HAP-1 (cell line): ENCODE results near the gene HSDL2.
"Not testable (repeated sequence)": the region's sequence is repeated elsewhere in the genome, so short reads cannot be mapped to it uniquely, and the experiment has no call there.

Source experiments
- DNase-seq, 2 experiments: peaks; one replicate each; pipeline ENCODE4 v3.0.0-alpha.2; 2016 to 2020; ENCODE audit warnings: low spot score in 2 of 2
- H3K27me3 ChIP-seq: fragments of 250-450 bp; sonication (Bioruptor Pico); 2 replicates; pipeline ENCODE4 v1.5.1; 2020; ENCODE audit warnings: low read depth, mild to moderate bottlenecking, moderate library complexity
- H3K36me3 ChIP-seq: fragments of 250-450 bp; sonication (Bioruptor Pico); replicated peaks from 2 replicates; pipeline ENCODE4 v1.5.1; 2020; ENCODE audit warnings: mild to moderate bottlenecking
- H3K4me1 ChIP-seq: fragments of 250-450 bp; sonication (Bioruptor Pico); 2 replicates; pipeline ENCODE4 v1.5.1; 2020; ENCODE audit warnings: mild to moderate bottlenecking
- H3K4me3 ChIP-seq: fragments of 250-450 bp; sonication (Bioruptor Pico); 2 replicates; pipeline ENCODE4 v1.5.1; 2020; ENCODE audit warnings: mild to moderate bottlenecking, moderate library complexity
- H3K9me3 ChIP-seq: fragments of 250-450 bp; sonication (Bioruptor Pico); 2 replicates; pipeline ENCODE4 v1.5.1; 2020; ENCODE audit warnings: mild to moderate bottlenecking, moderate library complexity
- in situ Hi-C: fragments of 300-500 bp; cut with MboI; formaldehyde crosslinking; loops from 3 replicates; pipeline ENCODE4 v1.14.3; 2020; ENCODE audit warnings: low sequenced_read_pairs, inconsistent platforms, mixed read lengths

The HSDL2 gene

DNA sequence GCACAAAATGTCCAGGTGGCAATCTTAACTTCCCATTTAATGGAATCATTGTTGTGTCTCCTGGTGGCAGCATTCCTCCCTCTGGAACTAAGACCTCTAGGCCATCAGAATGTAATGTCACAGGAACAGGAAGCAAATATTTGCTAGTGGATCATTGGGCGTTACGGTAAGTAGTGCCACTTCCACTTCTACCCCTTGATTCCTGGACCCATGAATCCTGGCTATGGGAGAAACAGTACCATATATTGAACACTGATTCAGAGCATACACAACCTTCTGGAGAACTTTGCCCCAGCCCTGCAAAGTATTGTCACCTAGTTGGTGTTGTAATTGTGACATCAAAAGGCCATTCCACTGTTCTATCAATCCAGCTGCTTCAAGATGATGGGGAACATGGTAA lies 5.7 kb upstream of the HSDL2 start:
- not testable (repeated sequence) for H3K9me3 ChIP-seq

DNA sequence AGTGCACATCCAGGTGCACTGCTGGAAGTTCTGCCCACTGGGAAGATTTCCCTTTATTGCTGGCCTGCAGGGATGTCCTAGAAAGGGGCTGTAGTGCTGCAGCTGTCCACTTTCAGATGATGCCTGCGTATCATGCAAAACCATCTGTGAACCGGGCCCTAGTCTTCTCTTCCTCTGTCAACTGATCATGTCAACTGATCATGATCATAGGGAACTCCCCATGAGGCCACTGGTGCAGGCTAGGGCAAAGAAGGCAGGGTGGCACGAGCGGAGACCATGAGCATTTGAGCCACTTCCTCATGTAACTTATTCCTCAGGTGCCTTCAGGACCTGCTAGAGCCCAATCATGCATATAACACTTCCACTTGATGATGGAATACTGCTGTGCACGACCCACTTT lies 4.5 kb upstream of the HSDL2 start:
- H3K4me1 ChIP-seq: peaks cover 14% of the 10 kb centered on the region
- DNase-seq: no peak
- in situ Hi-C loops: no loop called here
- H3K36me3 ChIP-seq: no peaks in the 10 kb centered on the region
- H3K4me3 ChIP-seq: no peak overlapping the region
- no peaks in the 10 kb centered on the region for H3K27me3 ChIP-seq
- H3K9me3 ChIP-seq: no peaks in the 10 kb centered on the region

More for the DNA sequence above, 5.7 kb upstream of the HSDL2 start:
- DNase-seq, H3K4me3 ChIP-seq, H3K27me3 ChIP-seq, H3K36me3 ChIP-seq: not testable (repeated sequence)
- H3K4me1 ChIP-seq: peaks cover 14% of the 10 kb centered on the region
- in situ Hi-C loops: loop anchor here (25.0 kb wide), 1 partner anchor 612 kb away; no protein-coding TSS in a partner anchor

DNA sequence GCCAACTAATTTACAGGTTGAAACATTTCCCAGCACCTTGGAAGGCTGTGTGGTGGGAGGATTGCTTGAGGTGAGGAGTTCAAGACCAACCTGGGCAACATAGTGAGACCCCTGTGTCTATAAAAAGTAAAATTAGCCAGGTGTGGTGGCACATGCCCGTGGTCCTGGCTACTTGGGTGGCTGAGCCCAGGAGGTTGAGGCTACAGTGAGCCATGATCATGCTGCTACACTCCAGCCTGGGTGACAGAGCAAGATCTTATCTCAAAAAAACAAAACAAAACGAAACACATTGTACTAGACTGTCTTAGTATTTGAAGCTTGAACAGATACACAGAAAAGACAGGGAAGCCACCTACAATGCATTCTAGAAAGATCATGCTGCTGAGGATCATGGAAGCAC lies 2.8 kb upstream of the HSDL2 start:
- Histone ChIP-seq H3K36me3 (no peaks in the 10 kb centered on the region), H3K4me3 (no peak overlapping the region), H3K4me1 (peaks cover 22% of the 10 kb centered on the region), H3K27me3 (no peaks in the 10 kb centered on the region), H3K9me3 (no peaks in the 10 kb centered on the region)
- in situ Hi-C loops: no loop called here
- no peak for DNase-seq

DNA sequence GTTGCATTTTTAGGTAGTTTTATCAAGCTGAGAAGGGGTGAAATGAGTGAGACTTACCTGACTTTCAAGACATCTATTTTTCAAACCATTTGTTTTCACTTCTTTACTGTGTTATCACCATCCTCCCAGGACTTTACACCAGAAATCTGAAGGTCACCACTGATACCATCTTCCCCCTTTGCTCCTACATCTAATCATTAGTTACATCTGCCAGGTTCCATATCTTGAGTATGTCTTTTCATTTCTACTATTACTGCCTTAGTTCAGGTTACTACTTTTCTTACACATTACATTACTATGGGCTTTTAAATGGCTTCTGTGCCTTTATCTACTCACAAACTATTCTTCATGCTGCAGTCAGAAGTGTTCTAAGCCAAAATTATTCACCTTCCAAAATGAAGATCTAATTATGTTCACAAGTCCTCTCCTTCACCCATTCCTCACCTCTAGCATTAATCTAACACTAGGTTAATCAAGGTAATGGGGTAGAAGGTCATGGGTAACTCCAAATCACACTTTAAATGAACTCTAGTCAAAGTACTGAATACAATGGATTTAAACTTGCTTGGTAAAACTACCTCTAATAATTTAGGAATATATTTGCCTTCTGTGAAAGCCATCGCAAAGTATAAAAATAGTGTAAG lies 2.1 kb upstream of the HSDL2 start:
- H3K27me3 ChIP-seq: no peaks in the 10 kb centered on the region
- no peaks in the 10 kb centered on the region for H3K36me3 ChIP-seq
- in situ Hi-C loops: no loop called here
- no peaks in the 10 kb centered on the region for H3K9me3 ChIP-seq
- peaks cover 28% of the 10 kb centered on the region for H3K4me1 ChIP-seq
- peak overlapping the region; percentile 82 for H3K4me3 ChIP-seq
- DNase-seq: no peak

DNA sequence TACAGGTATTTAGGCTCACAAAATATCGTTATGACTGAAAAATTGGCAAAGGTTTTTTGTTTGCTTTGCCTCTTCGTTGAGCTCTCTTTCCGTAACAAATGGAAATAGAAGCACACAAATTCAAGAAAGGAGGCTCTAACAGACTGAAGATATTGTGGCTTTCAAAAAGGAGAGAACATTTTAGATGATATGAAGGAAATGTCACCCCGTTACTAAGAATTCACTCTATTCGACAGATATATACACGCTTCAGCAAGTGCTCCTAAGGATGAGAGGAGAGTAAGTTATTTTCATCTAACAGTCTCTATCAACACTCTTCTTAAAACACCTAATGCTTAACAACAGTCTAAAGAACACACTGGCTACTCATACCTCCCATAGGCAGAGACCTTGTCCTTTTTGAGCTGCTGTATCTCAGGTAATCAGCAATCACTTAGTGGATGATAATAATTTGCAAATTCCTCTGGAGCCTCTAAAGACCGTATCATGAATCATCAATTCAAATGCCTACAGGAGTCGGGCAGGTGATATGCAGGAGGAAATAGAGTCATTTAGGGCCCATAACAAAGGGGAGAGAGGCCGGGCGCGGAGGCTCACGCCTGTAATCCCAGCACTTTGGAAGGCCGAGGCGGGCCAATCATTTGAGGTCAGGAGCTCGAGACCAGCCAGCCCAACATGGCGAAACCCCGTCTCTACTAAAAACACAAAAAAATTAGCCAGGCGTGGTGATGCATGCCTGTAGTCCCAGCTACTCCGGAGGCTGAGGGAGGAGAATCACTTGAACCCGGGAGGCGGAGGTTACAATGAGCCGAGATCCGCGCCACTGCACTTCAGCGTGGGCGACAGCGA lies 1.4 kb upstream of the HSDL2 start:
- Histone ChIP-seq H3K4me1 (peaks cover 31% of the 10 kb centered on the region), H3K36me3 (no peaks in the 10 kb centered on the region), H3K4me3 (peak overlapping the region; percentile 82), H3K27me3 (no peaks in the 10 kb centered on the region), H3K9me3 (no peaks in the 10 kb centered on the region)
- peak; percentile 17 to 63 for DNase-seq
- in situ Hi-C loops: no loop called here

DNA sequence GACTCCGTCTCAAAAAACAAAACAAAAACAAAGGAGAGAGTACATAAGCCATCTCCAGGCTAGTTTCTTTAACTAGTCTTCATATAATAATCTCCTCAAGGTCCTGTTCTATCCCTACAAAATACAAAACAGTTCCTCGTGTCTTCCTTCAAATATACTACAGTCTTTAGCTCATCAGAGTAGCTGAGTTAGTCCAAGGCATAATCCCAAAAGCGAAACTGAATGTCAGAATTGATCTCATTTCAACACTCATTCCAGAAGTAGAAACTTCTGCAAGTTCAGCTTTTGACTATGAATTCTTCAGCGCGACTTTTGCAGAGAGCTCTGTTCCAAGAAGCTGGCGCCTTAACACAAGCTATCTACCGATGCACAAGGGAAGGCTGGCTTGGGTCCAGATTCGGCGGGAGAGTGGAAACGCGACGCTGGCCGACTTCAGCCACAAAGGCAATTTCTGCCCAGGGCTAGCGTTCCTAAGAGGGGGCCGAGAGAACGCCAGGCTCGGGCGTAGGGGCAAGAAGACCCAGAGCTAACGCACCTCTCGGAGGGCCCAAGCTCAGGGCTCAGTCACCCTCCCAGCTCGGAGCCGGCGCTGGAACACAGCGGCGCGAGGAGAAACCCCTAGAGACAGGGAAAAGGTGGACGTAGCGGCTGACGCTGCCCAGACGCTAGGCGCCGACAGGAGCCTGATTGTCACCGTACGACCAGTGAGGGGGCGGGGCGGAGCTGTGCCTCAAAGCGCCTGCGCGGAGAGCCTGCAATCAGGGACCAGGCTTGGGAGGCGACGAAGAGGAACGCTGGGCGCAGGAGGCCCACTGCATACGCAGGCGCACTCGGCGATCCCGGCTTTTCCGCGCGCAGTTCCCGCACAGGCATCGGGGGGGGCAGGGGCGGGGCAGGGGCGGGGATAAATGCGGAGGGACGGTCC lies 469 bp upstream of the HSDL2 start:
- Histone ChIP-seq H3K36me3 (no peaks in the 10 kb centered on the region; the same call in 1 of the 2 replicates), H3K4me3 (peak overlapping the region; percentile 82), H3K27me3 (no peaks in the 10 kb centered on the region), H3K4me1 (peaks cover 37% of the 10 kb centered on the region), H3K9me3 (no peaks in the 10 kb centered on the region)
- in situ Hi-C loops: no loop called here
- peak; percentile 96 to 100 for DNase-seq

DNA sequence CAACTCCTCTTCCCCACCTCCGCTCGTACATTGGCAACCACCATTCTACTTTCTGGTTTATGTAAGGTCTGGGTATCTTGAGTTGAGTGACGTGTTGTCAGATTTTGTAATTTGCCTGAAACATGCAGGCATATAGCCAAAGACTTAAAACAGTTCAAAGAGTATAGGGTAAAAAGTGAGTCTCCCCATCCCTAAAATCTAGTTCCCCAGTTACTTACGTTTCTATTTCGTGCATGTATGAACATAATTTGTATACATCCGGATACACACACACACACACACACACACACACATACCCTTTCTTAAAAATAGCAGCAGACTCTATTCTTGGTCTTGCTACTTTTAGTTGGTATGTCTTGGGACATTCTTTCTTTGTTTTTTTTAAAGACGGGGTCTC lies 915 bp downstream of the HSDL2 start:
- in situ Hi-C loops: no loop called here
- no peaks in the 10 kb centered on the region; the same call in 1 of the 2 replicates for H3K36me3 ChIP-seq
- no peaks in the 10 kb centered on the region for H3K27me3 ChIP-seq
- peaks cover 41% of the 10 kb centered on the region for H3K4me1 ChIP-seq
- peak overlapping the region; percentile 82 for H3K4me3 ChIP-seq
- no peak for DNase-seq
- no peaks in the 10 kb centered on the region for H3K9me3 ChIP-seq

DNA sequence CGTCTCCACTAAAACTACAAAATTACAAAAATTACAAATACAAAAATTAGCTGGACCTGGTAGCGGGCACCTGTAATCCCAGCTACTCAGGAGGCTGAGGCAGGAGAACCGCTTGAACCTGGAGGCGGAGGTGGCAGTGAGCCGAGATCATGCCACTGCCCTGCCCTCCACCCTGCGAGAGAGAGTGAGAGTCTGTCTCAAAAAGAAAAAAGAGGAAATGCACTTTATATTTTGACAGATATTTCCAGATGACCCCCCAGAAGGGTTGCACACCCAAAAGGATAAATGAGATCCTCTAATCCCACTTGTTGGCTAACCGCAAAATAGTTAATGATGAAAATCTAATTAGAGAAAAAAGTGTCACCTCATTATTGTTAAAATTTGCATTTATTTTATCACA lies 2.2 kb downstream of the HSDL2 start:
- no peaks in the 10 kb centered on the region; the same call in 1 of the 2 replicates for H3K36me3 ChIP-seq
- in situ Hi-C loops: no loop called here
- H3K4me3 ChIP-seq: no peak overlapping the region
- H3K9me3 ChIP-seq: no peaks in the 10 kb centered on the region
- no peak for DNase-seq
- H3K4me1 ChIP-seq: peaks cover 41% of the 10 kb centered on the region
- no peaks in the 10 kb centered on the region for H3K27me3 ChIP-seq

DNA sequence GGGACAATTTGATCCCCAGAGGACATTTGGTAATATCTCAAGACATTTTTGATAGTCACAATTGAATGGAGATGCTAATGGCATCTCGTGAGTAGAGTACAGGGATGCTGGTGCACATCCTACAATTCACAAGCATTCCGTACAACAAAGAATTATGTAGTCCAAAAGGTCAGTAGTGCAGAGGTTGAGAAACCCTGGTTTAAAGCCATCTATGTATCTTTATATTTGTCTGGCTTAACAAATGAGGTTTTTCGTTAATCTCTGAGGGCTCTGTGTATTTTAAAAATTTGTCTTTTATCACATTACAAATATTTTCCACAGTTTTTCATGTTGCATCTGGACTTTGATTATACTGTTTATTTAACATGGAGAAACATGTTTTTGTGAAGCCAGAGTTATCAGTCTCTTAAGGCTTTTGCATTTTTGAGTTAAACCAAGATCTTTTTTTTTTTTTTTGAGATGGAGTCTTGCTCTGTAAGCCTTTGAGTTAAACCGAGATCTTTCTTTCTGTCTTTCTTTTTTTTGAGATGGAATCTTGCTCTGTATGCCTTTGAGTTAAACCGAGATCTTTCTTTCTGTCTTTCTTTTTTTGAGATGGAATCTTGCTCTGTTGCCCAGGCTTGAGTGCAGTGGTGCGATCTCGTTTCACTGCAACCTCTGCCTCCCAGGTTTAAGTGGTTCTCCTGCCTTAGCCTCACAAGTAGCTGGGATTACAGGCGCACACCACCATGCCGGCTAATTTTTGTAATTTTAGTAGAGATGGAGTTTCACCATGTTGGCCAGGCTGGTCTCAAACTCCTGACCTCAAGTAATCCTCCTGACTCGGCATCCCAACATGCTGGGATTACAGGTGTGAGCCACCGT lies 2.8 kb downstream of the HSDL2 start:
- H3K4me1 ChIP-seq: peaks cover 35% of the 10 kb centered on the region
- no peak for DNase-seq
- H3K4me3 ChIP-seq: no peak overlapping the region
- H3K27me3 ChIP-seq: no peaks in the 10 kb centered on the region
- no peaks in the 10 kb centered on the region for H3K9me3 ChIP-seq
- no peaks in the 10 kb centered on the region; the same call in 1 of the 2 replicates for H3K36me3 ChIP-seq
- in situ Hi-C loops: no loop called here

DNA sequence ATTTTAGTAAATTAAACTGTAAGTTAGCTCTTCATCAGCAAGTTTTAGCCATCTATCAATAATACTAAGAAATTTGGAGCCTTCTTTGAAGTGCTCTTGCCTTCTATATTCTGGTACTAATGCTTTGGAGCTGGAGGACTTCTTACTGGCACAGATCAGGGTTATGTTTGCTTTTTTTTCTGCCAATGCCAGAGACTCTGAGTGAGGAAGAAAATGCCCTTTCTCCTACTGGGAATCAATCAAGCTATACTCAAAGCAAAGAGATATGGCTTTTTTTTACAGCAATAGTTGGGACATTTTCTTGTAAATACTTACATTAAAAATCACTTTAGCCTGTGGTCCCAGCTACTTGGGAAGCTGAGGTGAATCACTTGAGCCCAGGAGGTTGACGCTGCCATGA lies 4.3 kb downstream of the HSDL2 start:
- in situ Hi-C loops: no loop called here
- Histone ChIP-seq H3K27me3 (no peaks in the 10 kb centered on the region), H3K9me3 (no peaks in the 10 kb centered on the region), H3K36me3 (no peaks in the 10 kb centered on the region; the same call in 1 of the 2 replicates), H3K4me3 (no peak overlapping the region), H3K4me1 (peaks cover 27% of the 10 kb centered on the region)
- no peak for DNase-seq

DNA sequence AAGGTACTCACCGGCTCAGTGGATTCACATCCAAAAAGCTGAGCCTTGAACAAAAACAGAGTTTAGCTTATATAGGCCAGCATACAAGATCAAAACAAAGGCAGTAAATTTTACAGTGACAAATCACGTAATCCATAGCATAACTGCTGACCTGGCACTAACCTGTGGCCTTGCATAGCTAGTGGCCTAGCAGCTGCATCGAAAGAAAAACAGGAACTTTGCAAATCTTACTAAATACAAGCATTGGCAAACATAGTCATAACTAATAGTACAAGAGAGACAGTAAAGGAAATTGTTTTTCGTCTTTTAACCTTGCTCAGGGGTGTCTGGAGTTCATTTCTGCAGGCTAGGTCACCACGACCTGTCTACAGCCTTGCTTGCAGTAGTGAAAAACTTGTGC lies 4.8 kb downstream of the HSDL2 start:
- DNase-seq: no peak
- in situ Hi-C loops: no loop called here
- Histone ChIP-seq H3K9me3 (no peaks in the 10 kb centered on the region), H3K36me3 (no peaks in the 10 kb centered on the region; the same call in 1 of the 2 replicates), H3K4me1 (peaks cover 27% of the 10 kb centered on the region), H3K4me3 (no peak overlapping the region), H3K27me3 (no peaks in the 10 kb centered on the region)

DNA sequence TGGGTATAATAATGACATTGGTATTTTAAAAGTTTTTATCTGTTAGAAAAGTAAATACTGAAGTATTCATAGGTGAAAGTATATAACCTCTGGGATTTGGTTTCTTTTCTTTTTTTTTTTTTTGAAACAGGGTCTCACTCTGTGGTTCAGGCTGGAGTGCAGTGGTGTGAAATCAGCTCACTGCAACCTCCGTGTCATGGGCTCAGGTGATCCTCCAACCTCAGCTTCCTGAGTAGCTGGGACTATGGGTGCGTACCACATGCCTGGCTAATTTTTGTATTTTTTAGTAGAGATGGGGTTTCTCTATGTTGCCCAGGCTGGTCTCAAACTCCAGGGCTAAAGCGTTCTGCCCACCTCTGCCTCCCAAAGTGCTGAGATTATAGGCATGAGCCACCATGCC lies 7.2 kb downstream of the HSDL2 start:
- H3K4me3 ChIP-seq: no peak overlapping the region
- H3K9me3 ChIP-seq: no peaks in the 10 kb centered on the region
- no peaks in the 10 kb centered on the region; the same call in 1 of the 2 replicates for H3K36me3 ChIP-seq
- H3K4me1 ChIP-seq: peaks cover 18% of the 10 kb centered on the region
- DNase-seq: no peak
- in situ Hi-C loops: no loop called here
- H3K27me3 ChIP-seq: no peaks in the 10 kb centered on the region

DNA sequence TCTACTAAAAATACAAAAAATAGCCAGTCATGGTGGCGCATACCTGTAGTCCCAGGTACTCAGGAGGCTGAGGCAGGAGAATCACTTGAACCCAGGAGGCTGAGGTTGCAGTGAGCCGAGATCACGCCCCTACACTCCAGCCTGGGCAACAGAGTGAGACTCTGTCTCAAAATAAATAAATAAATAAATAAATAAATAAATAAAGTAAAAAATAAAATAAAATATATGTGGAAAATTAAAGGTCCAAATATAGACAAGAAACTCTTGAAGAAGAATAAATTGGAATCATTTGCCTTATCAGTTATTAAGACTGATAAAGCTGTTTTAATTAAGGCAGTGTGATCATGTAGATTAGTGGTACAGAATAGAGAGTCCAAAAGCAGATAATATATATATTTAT lies 10.0 kb downstream of the HSDL2 start:
- H3K9me3 ChIP-seq, DNase-seq, in situ Hi-C loops, H3K27me3 ChIP-seq, H3K4me1 ChIP-seq, H3K4me3 ChIP-seq, H3K36me3 ChIP-seq: not testable (repeated sequence)
